ENCODE results near the gene ATP2B2. TPM values are rescaled to one million over a fixed set of nuclear protein-coding genes. Genes with fewer than 3 reads are reported as not detected.

The ATP2B2 gene
- total and polyA plus RNA-seq, 2 of the 8 experiments (the other 6 are each of a cell fraction or from before 2014, with no cell fraction given), result 0.14 to 1.2 TPM

DNA sequence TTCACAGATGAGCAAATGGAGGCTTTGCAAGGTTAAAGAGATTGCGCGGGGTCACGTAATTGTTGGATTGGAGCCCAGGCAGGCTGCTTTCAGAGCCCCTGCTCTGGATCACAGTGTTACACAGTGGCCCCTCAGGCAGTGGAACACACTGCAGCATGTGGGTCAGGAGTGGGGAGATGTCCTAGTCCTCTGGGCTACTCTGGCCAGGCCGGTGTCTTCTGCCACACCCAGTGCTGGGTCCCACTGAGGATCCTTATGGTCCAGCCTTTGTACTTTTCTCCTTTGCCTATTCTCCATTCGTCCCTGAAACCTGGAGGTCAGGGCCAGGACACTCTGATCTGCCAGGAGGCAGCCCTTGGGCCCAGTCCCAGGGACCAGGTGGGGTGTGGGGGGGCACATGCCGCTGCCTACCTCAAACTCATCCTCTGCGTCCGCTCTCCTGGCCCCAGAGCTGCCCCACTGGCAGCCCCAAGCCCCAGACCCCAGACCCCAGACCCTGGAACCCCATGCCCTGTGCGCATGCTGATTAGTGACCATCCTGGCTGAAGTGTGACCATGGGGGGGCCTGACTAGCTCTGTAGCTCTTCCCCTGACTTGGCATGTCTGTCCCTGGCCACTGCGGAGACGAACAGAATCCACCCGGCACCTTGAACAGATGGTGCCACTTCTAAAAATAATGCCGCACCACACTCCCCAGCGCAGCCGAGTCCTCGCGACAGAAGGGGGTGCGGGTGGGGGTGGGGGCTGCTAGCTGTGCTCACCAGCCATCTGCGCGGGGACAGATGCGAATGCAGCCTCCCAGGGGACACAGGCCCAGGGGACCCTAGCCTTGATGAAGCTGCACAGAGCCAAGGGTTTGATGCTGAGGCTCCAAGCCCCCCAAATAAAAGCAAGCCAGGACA, 41.6 kb downstream of the ATP2B2 start (continued):
- TF ChIP-seq FOSL1 (IDR thresholded peaks at IDR 0.05; ENCODE audit: insufficient read depth, low read depth, low read length) (no peak), BRCA1 (IDR thresholded peaks at IDR 0.05; ENCODE audit: low read depth, low read length) (no peak), POU5F1 (IDR thresholded peaks at IDR 0.05; ENCODE audit: low read depth, low read length) (no peak), CREB1 (IDR thresholded peaks at IDR 0.05) (no peak), TCF12 (IDR thresholded peaks at IDR 0.05; ENCODE audit: low read depth, low read length) (no peak), RNF2 (IDR thresholded peaks at IDR 0.05; ENCODE audit: borderline replicate concordance, low read depth, low read length, missing control alignments, poor library complexity, severe bottlenecking) (no peak), SP2 (IDR thresholded peaks at IDR 0.05; ENCODE audit: low read length) (no peak), RFX5 (IDR thresholded peaks at IDR 0.05; ENCODE audit: borderline replicate concordance, low read depth, low read length) (no peak), BCL11A (IDR thresholded peaks at IDR 0.05; ENCODE audit: low read depth in 2 of 2, low read length in 2 of 2) (no peak)
- TF ChIP-seq, protein P1, sequence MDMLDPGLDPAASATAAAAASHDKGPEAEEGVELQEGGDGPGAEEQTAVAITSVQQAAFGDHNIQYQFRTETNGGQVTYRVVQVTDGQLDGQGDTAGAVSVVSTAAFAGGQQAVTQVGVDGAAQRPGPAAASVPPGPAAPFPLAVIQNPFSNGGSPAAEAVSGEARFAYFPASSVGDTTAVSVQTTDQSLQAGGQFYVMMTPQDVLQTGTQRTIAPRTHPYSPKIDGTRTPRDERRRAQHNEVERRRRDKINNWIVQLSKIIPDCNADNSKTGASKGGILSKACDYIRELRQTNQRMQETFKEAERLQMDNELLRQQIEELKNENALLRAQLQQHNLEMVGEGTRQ (IDR thresholded peaks at IDR 0.05; ENCODE audit: low read length), result no peak

All from H1 (cell line).